NCI-H1105 (cell line): ENCODE results near the gene CUZD1.

Experiments
- DNase-seq: peaks from one replicate; lab custom pipeline; 2025; lab: John Stamatoyannopoulos, UW

Gene CUZD1

GRCh38 chr10:122855745-122856144, 10.1 kb upstream of the CUZD1 start:
- DNase-seq: no peak

DNA sequence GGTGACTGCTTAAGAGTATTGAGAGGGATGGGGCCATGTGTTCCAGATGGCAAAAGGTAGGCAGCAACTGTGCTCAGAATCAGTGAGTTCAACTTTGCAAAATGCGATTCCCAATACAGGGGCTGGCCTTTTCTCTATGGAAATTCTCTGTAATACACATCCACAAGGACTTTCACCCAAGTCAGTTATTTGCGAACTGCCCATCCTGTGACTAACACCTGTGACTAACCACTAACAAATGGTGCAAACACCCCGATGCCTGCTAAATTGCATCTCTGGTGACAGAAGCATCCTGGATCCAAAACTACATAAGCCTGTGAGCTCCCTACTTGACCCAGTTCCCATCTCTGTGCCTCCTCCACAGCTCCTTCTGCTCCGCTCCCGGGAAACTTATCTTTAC, 9.0 kb upstream of the CUZD1 start:
- no peak for DNase-seq

GRCh38 chr10:122853665-122854313, 8.1 kb upstream of the CUZD1 start:
- DNase-seq: no peak

GRCh38 chr10:122852261-122852660, 6.6 kb upstream of the CUZD1 start:
- DNase-seq: no peak

DNA sequence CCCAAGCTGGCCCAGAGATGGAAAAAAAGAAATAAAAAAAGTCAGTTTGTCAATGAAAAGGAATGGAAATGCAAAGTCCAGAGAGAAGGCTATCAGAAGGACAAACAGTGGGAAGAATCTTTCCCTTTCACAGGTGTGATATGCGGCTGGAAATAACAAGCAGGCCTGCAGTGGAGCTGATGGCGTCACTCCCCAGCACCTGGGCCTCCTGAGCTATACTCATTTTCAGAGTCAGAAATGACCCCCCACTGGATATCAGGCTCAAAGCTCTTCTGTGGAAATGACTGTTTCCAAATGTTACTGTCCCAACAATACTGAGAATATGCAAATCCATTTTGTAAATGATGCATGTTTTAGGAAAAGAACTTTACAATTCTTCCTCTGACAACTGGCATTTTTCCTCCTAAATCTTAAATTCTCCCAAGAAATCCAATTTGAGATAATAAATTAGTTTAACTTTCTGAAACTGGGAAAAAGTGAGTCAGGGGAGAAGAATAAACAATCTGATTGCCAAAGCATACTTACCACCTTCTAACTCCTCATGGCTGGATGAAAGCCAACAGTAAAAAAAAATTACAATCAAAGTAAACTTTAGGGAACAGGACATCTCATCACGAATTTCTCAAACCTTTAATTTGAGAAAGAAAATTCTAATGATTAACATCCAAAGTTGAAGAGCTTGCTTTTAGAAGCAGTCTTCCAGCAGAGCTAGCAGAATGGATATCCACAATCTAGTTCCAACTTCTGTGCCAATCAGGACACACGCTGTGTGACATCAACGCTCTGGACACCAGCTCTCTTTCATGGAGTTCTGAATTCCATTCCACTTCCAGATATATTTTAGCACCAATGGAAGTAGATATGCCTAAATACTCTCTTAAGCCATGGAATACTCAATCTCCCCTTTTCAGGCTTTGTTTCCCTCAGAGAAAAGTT, 5.3 kb upstream of the CUZD1 start:
- DNase-seq: no peak

DNA sequence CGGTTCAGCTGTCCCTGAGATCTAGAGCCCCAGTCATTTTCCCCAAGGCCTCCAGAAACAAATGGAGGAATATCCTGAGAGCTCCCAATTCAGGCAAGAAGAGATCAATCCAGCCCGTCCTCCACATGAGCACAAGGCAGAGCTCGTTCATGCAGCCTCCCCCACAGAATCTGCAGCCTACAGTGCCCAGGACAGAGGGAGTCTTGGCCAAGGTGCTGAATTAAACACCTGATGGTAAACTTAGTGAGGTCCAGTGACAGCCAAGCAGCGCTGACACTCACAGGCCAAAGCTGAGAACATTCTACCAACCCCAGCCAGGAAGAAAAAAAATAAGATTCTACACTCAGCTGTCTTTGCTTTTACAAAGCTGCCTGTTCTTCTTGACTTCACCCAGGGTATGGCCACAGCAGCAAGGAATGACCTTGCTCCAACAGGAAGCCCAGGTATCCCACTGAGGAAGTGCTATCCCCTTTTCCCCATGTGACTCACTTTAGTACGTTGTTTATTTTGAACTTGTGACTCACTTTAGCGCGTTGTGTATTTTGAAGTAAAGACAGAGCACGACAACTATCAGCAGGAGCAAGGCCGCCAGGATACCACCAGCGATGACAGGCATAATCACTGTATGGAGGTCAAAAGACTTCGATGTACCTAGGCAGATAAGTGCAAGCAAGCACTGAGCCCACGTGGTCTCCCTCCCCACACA, 4.4 kb upstream of the CUZD1 start:
- DNase-seq: no peak

DNA sequence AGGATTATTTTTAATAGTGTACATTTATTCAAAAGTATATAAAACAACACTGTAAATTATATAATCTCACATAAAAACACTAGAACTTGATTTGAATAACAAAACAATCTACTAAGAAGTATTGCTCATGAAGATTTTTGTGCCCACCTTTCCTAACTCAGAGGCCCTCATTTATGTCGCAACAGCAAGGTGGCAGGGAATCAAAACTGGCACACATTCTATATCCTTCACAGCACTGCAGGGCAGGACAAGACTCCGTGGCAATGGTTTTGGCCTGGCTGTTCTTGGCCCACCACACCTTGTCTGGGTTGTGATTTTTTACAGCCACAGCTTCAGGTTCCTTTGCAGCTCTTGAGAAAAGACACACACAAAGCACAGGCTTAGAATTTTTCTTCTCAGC, 3.4 kb upstream of the CUZD1 start:
- no peak for DNase-seq

DNA sequence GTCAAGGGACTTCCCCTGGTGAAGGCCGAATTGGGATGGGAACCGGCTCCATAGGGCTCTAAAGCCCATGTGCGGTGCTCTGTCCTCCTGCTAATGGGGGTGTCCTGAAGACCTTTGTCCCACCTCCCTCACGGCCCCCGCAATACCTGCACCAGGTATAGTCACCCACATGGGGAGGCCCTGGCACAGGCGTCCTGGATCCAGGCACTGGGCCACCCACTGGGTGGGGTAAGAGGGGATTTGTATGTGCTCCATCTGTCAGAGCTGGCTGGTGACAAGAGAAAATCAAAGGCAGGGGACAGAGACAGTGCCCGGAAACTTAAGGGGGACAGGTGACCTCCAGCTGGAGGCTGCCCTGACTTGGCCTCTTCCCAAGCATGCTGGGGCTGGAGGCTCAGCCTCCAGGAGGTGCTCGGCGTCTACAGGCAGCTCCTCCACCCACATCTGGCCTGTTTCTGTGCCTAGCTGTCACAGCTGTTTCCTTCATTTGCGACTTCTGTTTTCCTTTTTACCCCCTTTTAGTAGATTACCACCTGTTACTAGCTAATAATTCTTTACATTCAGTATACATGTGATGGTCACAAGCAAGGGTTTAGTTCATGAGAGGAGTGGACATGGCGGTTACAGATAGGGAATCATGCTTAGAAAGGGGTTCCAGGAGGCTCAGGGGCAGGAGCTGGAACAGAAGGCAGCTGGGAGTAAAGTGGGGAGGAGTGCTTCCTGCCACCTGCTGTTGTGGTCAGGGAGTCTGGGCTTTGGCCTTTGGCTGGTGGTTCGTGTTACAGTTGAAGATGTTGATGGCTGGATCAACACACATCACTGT, 2.3 kb upstream of the CUZD1 start:
- DNase-seq: no peak

DNA sequence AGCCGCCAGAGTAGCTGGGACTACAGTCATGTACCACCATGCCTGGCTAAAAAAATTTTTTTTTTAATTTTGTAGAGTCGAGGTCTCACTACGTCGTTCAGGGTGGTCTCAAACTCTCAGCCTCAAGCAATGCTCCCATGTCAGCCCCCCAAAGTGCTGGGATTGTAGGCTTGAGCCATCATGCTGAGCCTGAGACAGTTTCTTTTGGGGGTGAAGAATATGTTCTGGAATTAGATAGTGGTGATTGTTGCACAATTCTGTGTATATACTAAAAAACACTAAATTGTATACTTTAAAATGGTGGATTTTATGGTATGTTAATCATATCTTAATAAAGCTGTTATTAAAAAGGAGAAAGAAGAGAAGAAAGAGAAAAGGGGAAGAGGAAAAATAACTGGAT, 1.5 kb downstream of the CUZD1 start:
- DNase-seq: no peak

GRCh38 chr10:122841569-122841968, 4.1 kb downstream of the CUZD1 start:
- no peak for DNase-seq

GRCh38 chr10:122839505-122839904, 6.2 kb downstream of the CUZD1 start:
- DNase-seq: no peak

DNA sequence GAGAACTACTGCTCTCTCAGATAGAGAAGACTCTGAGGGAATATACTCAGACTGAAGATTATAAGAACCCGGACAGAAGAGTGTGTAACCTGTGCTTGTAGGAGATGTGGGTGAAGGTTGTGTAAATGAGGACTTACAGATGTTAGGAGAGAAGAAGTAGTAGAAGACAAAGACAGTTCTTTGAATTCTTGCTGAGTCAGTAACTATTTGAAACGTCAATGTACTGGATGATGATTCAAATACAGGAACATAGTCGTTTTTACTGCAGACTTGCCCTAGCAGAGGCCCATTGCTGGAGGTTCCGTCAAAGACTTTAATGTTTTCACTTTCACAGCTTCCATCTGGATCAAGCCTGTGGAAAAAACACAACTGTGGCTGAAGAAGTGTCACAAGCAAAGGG, 6.8 kb downstream of the CUZD1 start:
- DNase-seq: no peak

DNA sequence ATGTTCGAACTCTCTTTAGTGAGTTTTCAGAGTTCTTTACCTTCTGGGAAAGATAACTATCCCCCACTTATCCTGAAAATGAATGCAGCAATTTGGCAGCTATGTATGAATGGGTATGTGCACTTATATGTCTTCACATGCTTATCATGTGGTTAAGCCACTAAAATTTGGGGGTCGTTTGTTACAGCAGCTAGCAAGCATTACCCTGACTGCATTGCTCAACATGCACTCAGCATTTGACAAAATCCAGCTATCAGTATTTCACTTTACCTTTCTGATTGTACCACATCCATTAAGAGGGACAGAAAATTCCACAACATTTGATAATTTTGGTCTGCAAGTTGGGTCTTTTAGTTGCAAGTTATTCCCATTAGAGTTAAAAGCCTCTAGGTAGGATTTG, 9.7 kb downstream of the CUZD1 start:
- no peak for DNase-seq

DNA sequence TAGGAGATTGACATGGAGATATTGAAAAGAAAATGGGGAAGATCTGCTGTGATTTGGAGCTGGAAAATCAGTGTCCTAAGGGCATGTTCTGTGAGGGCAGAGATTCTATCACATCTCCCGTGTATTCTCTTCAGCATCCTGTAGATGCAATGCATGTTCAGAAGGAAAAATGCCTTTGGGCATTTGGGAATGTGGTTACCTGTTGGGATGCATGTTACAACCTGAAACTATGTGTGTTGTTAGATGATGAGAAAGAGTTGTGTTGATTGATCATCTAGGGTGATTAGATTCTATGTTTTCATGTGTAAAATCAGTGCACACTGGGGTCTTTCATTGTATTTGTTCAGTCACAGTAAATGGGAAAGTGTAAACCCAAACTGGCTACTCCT, 14.7 kb downstream of the CUZD1 start:
- DNase-seq: no peak

DNA sequence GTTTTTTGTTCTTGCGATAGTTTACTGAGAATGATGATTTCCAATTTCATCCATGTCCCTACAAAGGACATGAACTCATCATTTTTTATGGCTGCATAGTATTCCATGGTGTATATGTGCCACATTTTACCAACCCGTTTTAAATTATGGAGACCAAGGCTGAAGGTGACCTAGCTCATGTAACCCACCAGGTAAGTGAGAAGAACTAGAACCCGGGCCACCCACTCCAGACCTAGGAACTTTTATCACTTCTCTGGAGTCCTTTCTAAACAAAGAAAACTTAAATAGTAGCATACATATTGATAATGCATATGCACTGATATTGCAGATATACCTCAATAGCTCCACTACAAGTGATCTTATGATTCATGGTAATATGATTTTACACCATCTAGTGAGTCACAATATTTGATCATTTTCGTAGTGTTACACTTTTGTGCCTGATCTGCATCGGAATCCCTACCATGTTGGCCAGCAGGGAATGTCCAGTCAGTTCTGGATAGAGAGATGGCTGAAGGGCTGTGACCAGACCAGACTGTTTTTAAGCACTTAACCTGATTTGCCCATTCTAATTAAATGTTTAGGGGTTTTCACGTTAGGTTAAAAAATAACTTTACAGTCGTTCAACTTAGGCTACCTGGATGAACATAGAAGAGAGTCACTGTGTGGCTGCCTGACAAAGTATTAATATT, 15.2 kb downstream of the CUZD1 start:
- DNase-seq: no peak

GRCh38 chr10:122829454-122829853, 16.2 kb downstream of the CUZD1 start:
- no peak for DNase-seq

GRCh38 chr10:122828716-122829255, 16.9 kb downstream of the CUZD1 start:
- no peak for DNase-seq

- DNase-seq: no peak
Measured at GRCh38 chr10:122827302-122827701, 18.4 kb downstream of the CUZD1 start.

DNA sequence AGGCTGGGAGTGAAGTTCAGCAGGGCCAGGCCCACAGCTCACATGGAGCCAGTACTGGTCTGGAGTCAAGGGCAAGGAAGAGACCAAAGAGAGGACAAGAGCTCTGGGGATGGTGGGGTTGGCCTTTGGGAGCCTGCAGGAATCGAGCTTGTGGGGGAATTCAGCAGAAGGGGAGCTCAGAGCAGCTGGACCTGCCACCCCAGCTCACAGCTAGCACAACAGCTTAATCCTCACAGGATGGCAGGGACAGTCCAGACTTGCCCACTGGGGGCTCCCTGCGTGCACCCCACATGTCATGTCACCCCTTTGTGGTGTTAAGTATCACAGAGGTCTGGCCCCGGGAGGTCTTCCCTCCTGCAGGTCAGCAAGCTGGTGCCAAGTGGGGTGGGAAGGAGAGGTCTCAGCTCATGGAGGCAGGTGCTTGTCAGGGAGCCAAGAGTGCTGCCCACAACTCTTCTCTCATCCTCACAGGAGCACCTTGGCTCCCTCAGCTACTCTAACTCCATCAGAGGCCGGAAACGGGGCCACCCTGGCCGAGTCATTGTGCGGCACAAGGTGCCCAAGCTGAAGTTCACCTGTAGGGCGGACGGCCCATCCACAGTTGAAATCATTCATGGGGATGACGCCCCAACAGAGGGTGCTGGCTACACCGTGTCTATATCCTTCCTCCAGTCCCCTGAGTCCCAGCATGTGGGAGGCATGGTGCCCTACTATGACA, 22.5 kb downstream of the CUZD1 start:
- DNase-seq: no peak

DNA sequence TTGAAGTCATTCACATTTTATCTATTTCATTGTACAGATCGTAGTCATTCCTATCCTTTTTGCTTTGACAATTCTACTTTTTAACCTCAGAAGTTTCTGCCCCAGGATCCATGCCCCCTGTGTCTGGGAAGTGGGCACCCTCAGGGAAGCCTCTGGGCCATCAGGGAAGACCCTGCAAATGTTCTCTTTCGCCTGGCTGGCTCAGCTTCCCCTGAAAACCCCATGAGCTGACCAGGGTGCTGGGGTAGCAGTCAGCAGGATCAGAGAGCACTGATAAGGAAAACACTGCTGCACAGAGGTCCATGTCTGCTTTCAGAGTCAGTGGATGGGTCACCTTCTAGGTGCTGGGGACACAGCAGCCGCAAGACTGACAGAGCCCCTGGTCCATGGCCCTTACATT, 23.8 kb downstream of the CUZD1 start:
- no peak for DNase-seq
